Nucleus accumbens (tissue), 56 donors: ENCODE results near the gene REPS2.

ENCODE experiments used
- DNase-seq, 56 donors: peaks; one replicate each; lab custom pipeline; 2025; lab: John Stamatoyannopoulos, UW

REPS2 gene

DNA sequence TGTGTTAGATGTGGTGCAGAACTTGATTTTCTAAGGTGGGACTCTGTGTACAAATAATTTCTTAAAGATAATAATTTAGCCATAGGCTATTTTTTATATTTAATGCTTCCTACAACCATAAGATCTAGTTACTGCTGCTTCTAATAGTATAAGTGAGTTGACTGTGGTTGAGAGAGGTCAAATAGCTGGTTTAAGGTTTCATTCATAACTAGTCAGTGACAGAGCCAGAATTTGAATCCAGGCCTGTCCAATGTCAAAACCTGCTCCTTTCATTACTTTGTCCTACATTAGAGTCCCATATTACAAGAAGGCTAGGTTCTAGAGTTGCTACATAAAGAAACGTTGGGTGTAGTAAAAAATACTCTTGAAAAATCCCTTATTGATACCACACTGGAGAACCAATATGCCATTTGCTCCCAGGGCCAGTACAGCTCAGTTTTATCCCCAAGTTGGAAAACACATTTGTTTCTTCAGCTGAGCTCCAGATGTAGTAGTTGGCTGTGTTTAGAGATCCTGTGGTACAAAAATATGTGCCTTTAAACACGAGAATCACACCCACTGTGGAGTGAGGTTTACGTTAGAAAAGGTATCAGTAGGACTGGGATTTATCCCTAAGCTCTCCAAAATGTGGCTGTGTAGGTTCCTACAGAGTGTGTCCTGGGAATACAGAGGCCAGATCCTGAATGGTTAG, 84.3 kb downstream of the REPS2 start:
- DNase-seq: no peak

GRCh38 chrX:17031827-17032226, 85.4 kb downstream of the REPS2 start:
- no peak for DNase-seq

DNA sequence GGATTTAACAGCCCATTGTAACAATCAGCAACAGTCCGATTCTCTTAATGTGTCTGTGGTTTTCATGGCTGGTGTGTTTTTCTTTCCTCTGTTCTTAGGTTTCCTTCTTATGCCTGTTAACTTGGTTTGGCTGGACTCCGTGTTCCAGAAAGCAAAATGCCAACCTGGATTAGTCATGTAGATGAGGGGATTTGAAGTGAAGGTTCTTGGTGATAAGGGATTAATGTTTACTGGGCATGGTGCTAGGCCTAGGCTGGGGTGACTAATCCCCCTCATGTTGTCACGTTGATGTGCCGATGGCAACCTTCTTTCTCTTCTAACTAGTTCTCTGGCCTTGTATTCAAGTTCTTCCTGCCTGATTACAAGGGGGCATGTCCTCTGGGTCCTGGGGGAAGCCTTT, 85.9 kb downstream of the REPS2 start:
- no peak for DNase-seq

- peak in 1 of 56 donors; percentile 9 for DNase-seq
Observed at GRCh38 chrX:17033225-17033624, 86.8 kb downstream of the REPS2 start.

DNA sequence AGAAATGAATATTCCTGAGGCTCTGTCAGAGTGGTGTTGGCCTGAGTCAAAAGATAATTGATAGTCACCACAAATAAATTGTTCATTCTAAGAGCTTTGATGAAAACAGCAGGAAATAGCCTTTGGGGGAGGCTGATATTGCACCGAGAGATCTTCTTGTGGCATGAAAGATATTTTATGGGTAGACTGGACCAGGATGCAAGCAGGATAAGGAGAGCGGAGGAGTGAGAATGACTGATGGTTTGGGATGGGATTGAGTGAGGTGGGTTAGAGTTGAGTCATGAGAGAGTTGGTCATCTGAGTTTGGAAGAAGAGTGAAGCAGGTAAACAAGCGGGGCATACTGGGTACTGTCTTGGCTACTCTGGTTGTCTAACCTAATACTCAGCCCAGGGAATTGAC, 88.7 kb downstream of the REPS2 start:
- no peak for DNase-seq

DNA sequence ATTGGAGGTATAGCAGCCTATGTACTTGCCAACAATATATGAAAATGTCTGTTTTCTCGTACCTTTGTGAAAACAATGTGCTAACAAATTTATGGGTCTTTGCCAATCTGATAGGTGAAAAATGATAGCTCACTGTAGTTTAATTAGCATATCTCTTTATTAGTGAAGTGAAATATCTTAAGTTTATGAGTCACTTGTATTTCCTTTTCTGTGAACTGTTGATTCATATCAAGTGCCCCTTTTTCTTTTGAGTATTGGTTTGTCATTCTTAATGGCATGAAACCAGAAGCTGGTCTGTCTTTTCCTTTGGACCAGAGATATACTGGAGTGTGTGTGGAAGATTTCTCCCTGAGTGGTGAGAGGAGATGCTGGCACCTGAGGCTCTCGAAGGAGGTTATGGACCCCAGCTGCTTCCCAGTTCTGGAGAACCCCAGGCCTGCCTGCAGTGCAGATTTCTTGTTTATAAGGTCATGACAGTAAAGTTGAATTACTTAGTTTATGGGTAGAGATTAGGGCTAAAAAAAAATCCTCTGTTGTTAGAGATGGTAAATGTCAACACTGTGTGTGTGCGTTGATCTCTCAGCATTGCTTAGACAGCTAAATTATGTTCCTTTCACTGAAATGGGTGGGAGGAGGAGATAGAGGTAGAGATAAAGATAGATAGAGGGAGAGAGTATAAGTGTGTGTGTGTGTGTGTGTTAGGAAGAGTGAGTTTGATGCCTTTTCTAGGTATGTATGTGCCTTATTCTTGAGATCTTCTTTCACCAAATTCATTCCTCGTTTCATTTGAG, 89.9 kb downstream of the REPS2 start:
- no peak for DNase-seq

GRCh38 chrX:17038277-17038676, 91.8 kb downstream of the REPS2 start:
- DNase-seq: no peak

DNA sequence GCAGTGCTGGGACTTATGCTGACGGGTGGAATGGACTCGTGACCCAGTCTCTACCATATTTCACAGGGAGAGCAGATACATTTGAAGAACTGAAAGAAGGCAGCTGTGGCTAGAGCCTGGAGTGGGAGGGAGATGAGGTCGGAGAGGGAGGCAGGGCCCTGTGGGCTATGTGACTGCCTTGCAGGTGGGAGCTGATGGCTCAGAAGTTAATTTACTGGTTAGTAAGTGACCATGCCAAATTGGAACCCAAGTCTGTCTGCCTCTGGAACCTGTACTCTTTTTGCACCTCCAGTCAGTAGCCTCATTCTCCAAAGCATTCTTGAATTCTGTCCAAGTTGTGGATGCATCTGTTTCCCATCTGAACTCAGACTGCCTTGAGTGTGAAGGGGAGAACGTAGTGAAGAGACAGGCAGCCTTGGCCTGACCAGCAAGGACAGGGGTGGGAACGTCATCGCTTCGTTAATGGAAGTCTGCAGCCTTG, 92.3 kb downstream of the REPS2 start:
- peak in 4 of 56 donors; percentile 1 to 31 (median 15) for DNase-seq

- DNase-seq: no peak
Observed at GRCh38 chrX:17039826-17040225, 93.4 kb downstream of the REPS2 start.

GRCh38 chrX:17040711-17041110, 94.3 kb downstream of the REPS2 start:
- DNase-seq: no peak

GRCh38 chrX:17042037-17042436, 95.6 kb downstream of the REPS2 start:
- DNase-seq: no peak

- peak in 46 of 56 donors; percentile 0 to 82 (median 30) for DNase-seq
Observed at GRCh38 chrX:17046478-17047097, 100.1 kb downstream of the REPS2 start.

DNA sequence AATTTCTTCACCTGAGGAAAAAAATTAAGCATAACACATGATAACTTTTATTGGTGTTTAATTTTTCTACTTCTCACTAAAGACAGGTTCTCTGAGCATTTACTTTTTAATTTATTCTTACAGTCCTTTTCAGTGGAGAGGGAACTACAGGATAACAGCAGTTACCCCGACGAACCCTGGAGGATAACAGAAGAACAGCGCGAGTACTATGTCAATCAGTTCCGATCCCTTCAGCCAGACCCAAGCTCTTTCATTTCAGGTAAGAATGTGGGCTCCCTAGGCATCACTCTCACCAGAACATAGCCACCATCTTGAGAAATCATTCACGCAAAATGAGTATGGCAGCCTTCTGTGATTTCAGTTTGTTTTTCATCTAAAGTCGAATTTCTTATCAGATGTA, 100.8 kb downstream of the REPS2 start:
- no peak for DNase-seq

GRCh38 chrX:17052210-17052609, 105.8 kb downstream of the REPS2 start:
- no peak for DNase-seq

- no peak for DNase-seq
Observed at GRCh38 chrX:17052793-17053192, 106.3 kb downstream of the REPS2 start.

- DNase-seq: no peak
Observed at GRCh38 chrX:17053502-17053901, 107.0 kb downstream of the REPS2 start.

- DNase-seq: no peak
Observed at GRCh38 chrX:17056868-17057608, 110.6 kb downstream of the REPS2 start.

- no peak for DNase-seq
Observed at GRCh38 chrX:17062065-17062464, 115.6 kb downstream of the REPS2 start.

DNA sequence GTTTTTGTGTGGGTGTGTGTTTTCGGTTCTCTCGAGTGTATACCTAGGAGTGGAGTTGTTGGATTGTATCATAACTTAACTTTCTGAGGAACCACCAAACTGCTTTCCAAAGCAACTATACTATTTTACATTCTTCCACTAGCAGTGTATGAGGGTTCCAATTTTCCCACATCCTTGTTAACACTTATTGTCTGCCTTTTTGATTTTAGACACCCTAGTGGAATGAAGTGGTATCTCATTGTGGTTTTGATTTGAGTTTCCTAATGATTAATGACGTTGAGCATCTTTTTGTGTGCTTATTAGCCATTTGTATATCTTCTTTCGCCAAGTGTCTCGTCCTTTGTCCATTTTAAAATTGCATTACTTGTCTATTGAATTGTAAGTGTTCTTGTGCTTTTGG, 118.6 kb downstream of the REPS2 start:
- DNase-seq: no peak

DNA sequence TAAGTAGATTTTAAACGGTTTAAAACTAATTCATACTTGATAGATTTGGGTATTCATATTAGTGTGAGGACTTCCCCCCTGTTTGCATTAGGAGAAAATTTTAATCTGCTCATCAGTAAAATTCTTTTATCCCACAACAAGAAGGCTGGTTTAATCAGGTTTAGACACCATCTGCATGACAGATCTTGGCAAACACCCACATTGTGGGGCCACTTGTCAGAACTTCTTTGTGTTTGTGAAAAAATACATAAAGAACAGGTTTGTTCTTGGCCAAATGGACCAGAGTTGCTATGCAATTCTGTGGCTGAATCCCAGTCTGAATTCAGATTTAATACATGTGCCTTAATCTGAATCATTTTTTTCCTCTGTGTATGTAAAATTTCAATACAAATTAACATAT, 121.1 kb downstream of the REPS2 start:
- DNase-seq: peak in 4 of 56 donors; percentile 0 to 7 (median 3)

GRCh38 chrX:17072301-17072700, 125.8 kb downstream of the REPS2 start:
- DNase-seq: no peak
